NCI-H526 (cell line): ENCODE measurements around the gene SLC1A1.

ENCODE experiments used
- DNase-seq, 2 experiments: peaks; one replicate each; lab custom pipeline; 2025; lab: John Stamatoyannopoulos, UW

The SLC1A1 gene

GRCh38 chr9:4489919-4490704, at the start of gene SLC1A1:
TSS of gene SLC1A1 (plus strand) at chr9:4490468. CDS start at chr9:4490680, 212 bp downstream.
- peak; percentile 54 to 90 for DNase-seq

DNA sequence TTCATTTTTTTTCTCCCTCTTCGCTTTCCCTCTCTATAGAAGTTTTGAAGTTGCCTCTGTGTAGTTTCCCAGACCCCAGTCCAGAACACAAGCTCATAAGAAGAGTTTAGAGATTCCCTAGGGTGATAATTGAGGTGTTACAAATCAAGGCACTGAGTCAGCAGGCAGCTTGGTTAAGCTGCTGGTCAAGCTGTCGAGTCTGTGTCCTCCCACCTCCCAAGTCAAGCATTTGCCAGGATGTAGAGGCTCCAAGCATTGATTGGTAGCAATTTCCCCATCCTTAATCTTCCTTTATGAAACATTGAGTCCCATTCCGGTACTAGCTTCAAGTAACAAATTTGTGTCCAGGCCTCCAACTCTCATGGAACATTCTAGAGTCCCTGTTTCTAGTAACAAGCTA, 47.5 kb upstream of the SLC1A1 start:
- no peak for DNase-seq

- no peak for DNase-seq
Measured at GRCh38 chr9:4443439-4443838, 46.8 kb upstream of the SLC1A1 start.

- DNase-seq: no peak
Measured at GRCh38 chr9:4461437-4461836, 28.8 kb upstream of the SLC1A1 start.

GRCh38 chr9:4463824-4464223, 26.4 kb upstream of the SLC1A1 start:
- no peak for DNase-seq

GRCh38 chr9:4464911-4465513, 25.3 kb upstream of the SLC1A1 start:
- no peak for DNase-seq

DNA sequence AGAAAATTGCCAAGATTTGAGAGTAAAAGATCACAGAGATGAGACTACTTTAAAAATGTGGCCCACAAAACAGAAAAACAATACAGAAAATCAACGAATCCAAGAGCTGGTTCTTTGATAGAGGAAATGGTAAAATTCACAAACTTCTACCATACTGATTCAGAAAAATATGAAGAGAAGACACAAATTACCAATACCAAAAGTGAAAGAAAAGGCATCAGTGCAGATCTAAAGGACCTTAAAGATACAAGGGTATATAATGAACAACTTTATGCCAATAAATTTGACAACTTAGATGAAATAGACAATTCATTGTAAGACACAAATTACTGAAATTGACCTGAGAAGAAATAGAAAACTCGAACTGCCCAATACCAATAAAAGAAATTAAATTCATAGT, 24.4 kb upstream of the SLC1A1 start:
- no peak for DNase-seq

- no peak for DNase-seq
Measured at GRCh38 chr9:4475301-4475700, 15.0 kb upstream of the SLC1A1 start.

DNA sequence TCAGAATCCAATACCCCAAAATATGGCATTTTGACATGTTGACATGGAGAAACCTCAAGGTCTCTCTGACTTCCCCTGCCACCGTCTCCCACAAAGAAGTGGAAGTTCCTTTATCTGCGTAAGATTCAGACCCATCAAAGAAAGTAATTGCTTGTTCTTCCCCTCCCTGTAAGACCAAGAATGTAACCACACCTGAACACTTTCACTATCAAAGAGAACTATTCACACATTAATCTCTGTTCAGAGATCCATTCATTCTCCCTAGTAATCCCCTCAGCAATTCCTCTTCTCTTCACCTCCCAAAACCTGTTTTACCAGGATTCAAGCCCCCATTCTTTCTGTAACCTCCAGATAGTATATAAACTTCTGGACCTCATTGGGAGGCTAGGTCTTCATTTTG, 4.1 kb upstream of the SLC1A1 start:
- no peak for DNase-seq

DNA sequence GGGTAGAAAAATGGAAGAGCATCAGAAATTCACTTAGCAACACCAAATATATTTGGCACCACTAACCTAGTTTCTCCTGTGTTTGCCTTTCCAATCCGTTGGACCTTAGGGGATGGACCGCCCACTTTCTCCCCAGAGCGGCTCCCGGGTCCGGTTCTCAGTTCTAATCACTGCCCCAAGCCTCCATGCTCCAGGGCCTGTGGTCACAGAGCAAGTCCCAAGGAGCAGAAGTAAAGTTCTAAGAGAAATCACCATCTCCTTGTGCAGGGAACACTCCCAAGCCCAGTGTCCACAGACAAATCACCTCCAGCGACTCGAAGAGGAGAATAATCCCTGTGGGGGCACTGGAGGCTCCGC, 728 bp upstream of the SLC1A1 start:
- DNase-seq: peak in 1 of 2 experiments; percentile 37

GRCh38 chr9:4490705-4491625, 697 bp downstream of the SLC1A1 start:
- DNase-seq: peak in 1 of 2 experiments; percentile 36

DNA sequence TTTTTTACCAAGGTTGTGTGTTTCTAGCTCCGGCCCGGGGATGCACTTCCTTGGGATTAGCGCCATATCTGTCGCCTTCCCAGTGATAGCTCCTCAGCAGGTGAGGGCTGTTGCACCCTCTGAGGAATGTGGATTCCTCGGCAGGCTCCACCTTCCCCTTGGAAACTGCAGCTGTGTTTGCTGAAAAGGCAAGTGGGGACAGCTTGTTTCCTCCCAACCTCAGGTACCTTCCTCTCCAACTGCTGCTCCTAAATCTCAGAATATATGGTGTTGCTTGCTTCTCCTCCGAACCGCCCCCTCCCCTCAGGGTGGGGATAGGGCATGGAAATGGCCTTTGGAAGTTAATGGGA, 1.3 kb downstream of the SLC1A1 start:
- no peak for DNase-seq

DNA sequence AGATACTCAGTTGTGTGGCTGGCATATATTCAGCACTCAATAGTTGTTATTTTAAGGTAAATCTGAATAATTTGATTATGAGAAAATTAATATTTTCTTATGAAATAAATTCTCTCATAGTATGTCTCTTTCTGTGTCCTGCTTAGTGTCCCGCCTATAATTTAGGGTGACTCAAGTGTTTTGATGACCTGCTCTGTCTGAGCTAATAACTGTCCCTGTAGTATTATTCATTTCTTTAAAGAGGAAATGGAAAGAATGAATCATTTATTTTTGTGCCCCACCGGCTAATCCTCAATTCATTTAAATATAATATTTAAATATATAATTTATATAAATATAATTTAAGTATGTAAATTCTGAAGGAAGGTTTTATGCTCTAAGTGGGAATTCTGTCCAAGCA, 4.1 kb downstream of the SLC1A1 start:
- no peak for DNase-seq

DNA sequence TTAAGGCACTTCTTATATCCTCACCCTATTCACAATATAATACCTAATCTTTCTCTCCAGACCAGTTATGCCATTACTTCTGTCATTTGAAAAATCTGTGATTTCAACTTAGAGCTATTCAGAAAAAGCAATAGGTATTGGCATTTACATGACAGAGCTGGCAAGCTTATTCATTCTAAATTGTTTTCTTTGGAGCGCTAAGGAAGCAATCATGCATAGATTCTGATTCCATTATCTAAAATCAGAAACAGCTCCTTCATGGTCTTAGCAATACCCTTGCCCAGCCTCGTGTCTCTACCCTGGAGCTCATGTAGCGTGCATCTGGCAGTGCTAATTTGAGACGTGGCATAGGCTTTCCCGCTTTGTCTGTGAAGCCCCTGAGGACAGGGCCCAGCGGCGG, 4.5 kb downstream of the SLC1A1 start:
- DNase-seq: no peak

GRCh38 chr9:4495537-4495936, 5.3 kb downstream of the SLC1A1 start:
- DNase-seq: no peak

DNA sequence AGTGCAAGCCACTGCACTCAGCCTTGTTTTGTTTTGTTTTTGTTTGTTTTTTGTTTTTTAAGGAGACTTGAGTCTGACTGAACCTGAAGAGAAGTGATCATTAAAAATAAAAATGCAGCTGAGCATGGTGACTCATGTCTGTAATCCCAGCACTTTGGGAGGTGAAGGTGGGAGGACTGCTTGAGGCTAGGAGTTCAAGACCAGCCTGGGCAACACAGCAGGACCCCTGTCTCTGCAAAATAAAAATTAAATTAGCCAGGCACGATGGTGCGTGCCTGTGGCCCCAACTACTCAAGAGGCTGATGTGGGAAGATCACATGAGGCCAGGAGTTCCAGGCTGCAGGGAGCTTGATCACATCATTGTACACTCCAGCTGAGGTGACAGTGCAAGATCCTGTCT, 6.2 kb downstream of the SLC1A1 start:
- no peak for DNase-seq

GRCh38 chr9:4497395-4497794, 7.1 kb downstream of the SLC1A1 start:
- DNase-seq: no peak

- DNase-seq: no peak
Measured at GRCh38 chr9:4497855-4498254, 7.6 kb downstream of the SLC1A1 start.

GRCh38 chr9:4499917-4500316, 9.6 kb downstream of the SLC1A1 start:
- DNase-seq: no peak

- DNase-seq: no peak
Measured at GRCh38 chr9:4501147-4501507, 10.9 kb downstream of the SLC1A1 start.

DNA sequence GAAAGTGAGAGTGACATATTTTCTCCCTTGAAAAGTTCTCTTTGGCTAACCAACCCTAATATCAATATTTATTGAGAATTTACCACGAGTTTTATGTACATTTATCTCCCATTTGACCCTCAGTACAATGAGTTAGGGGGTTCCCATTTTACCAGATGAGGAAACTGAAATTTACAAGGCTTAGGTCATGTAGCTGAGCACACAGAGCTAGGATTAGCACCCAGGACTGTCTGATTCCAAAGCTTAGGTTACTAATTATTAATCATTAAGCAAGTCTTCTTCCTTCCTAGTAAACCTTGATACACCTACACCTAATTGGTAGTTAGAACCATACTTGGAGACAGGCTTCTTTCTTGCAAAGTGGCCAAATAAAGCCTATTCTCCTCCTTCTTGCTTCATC, 12.2 kb downstream of the SLC1A1 start:
- no peak for DNase-seq

GRCh38 chr9:4503103-4503502, 12.8 kb downstream of the SLC1A1 start:
- no peak for DNase-seq

- no peak for DNase-seq
Measured at GRCh38 chr9:4504250-4504649, 14.0 kb downstream of the SLC1A1 start.
